ENCODE data around the gene PRKG1.

DNA sequence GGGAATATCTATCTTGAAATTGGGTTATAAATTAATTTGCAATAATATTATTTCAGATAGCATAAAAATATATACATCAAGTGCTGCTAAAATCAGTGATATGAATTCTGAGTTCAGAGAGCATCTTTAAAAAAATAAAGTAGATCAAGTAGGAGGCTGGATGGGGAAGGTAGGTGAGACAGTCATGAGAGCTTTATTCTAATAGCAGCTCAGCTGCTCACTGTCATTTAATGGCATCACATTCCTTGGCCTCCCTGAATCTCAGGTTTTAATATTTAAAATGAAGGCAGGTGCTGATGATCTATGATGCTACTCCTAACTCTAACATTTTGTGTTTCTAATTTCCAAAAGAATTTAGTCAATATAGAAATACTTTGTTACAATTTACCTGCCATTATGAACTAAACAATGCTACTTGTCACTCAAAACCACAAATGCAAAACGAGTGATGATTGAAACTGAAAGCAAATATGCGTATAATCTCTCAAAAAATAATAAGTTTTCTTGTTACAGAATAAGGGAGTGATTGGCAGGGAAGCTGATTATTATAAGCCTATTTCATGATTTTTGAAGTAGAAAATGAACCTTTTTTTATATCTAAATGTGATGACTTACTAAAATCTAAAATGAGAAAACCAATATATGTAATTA lies 772.7 kb downstream of the PRKG1 start:
- no peak for TF ChIP-seq CTCF (IDR thresholded peaks at IDR 0.05; ENCODE audit: low read depth, low read length, poor library complexity, severe bottlenecking)
- TF ChIP-seq EZH2phosphoT487 (IDR thresholded peaks at IDR 0.05; ENCODE audit: borderline replicate concordance, low read length), result no peak
